ENCODE measurements around the gene RPTOR. TPM values are rescaled to one million over a fixed set of nuclear protein-coding genes. Genes with fewer than 3 reads are reported as not detected.

Gene RPTOR
- polyA plus RNA-seq, 2 donors, result 7.1 to 10.5 TPM

DNA sequence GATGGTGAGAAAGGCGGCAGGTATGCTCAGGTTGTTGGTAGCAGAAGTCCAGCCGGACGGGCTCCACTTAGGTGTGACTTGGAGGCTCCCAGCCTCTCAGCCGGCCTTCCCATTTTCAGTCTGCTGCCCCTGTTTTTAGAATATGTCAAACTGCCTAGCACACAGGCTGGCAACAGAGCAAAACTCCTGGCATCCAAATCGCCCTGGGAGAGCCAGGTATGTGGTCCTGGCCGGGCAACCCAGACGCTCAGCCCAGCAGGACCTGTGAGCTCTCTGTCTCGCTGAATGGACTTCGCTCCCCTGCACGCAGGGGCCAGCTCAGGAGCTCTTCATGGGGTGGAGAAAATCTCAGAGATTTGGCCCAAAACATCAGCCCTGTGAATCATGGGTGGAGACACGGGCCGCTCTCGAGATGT is 299.1 kb downstream of the RPTOR start:
- WGBS, 2 donors, result 93 to 95% methylated on average over 13 of the region's 13 CpGs
- Histone ChIP-seq H3K27ac (ENCODE audit: low read depth in 2 of 2, low read length in 1 of 2) (no peak overlapping the region), H3K9me3 (ENCODE audit: control insufficient read depth in 2 of 2, insufficient read depth in 1 of 2, low read depth in 1 of 2, low read length in 1 of 2) (no peaks in the 10 kb centered on the region), H3K4me3 (ENCODE audit: low read depth in 1 of 2, low read length in 2 of 2) (no peak overlapping the region), H3K27me3 (ENCODE audit: control insufficient read depth in 1 of 2, insufficient read depth in 2 of 2, low read length in 2 of 2) (no peaks in the 10 kb centered on the region), H3K4me1 (ENCODE audit: control insufficient read depth in 2 of 2, insufficient read depth in 2 of 2, low read length in 1 of 2) (peaks cover 0 to 2% of the 10 kb centered on the region in 2 donors), H3K36me3 (ENCODE audit: control insufficient read depth in 2 of 2, insufficient read depth in 2 of 2, low read length in 1 of 2) (peaks cover 0 to 11% of the 10 kb centered on the region in 2 donors)

DNA sequence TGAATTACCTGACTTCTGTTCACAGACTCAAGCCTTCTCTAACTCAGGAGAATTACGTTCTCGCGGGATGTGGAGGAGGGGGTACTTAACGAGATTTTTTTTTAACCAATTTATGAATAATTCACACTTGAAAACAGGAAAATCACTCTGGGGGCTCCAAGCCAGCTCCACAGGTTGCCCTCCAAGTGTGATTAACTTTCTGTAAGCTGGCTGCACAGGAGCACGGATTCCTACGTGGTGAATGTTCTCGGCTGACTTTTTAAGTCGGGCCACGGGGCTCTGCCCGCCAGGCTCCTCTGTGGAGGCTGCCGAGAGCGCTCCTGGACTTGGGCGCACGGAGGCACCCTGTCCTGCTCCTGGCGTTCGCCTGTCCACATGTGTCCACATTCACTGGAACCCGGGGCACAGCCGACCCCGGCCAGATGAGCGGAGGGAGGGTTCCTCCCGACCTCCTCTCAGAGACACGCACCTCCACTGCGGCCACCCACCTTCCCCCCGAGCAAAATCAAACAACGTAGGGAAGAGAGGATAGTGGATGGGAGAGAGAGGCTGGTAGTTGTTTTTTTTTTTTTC is 299.9 kb downstream of the RPTOR start:
- Histone ChIP-seq H3K27me3 (ENCODE audit: control insufficient read depth in 1 of 2, insufficient read depth in 2 of 2, low read length in 2 of 2) (no peaks in the 10 kb centered on the region), H3K4me1 (ENCODE audit: control insufficient read depth in 2 of 2, insufficient read depth in 2 of 2, low read length in 1 of 2) (peaks cover 0 to 2% of the 10 kb centered on the region in 2 donors), H3K4me3 (ENCODE audit: low read depth in 1 of 2, low read length in 2 of 2) (no peak overlapping the region), H3K36me3 (ENCODE audit: control insufficient read depth in 2 of 2, insufficient read depth in 2 of 2, low read length in 1 of 2) (peaks cover 0 to 11% of the 10 kb centered on the region in 2 donors), H3K27ac (ENCODE audit: low read depth in 2 of 2, low read length in 1 of 2) (no peak overlapping the region), H3K9me3 (ENCODE audit: control insufficient read depth in 2 of 2, insufficient read depth in 1 of 2, low read depth in 1 of 2, low read length in 1 of 2) (no peaks in the 10 kb centered on the region)
- 94% methylated on average over 25 of the region's 25 CpGs for WGBS, 2 donors

GRCh38 chr17:80845069-80845862 is 300.6 kb downstream of the RPTOR start:
- Histone ChIP-seq H3K27me3 (ENCODE audit: control insufficient read depth in 1 of 2, insufficient read depth in 2 of 2, low read length in 2 of 2) (no peaks in the 10 kb centered on the region), H3K9me3 (ENCODE audit: control insufficient read depth in 2 of 2, insufficient read depth in 1 of 2, low read depth in 1 of 2, low read length in 1 of 2) (no peaks in the 10 kb centered on the region), H3K4me1 (ENCODE audit: control insufficient read depth in 2 of 2, insufficient read depth in 2 of 2, low read length in 1 of 2) (peaks cover 0 to 2% of the 10 kb centered on the region in 2 donors), H3K4me3 (ENCODE audit: low read depth in 1 of 2, low read length in 2 of 2) (no peak overlapping the region), H3K36me3 (ENCODE audit: control insufficient read depth in 2 of 2, insufficient read depth in 2 of 2, low read length in 1 of 2) (peaks cover 0 to 10% of the 10 kb centered on the region in 2 donors), H3K27ac (ENCODE audit: low read depth in 2 of 2, low read length in 1 of 2) (no peak overlapping the region)
- WGBS, 2 donors, result 88 to 89% methylated on average over 31 of the region's 31 CpGs

GRCh38 chr17:80845863-80846671 is 301.4 kb downstream of the RPTOR start:
- H3K27me3 ChIP-seq (ENCODE audit: control insufficient read depth in 1 of 2, insufficient read depth in 2 of 2, low read length in 2 of 2), result no peaks in the 10 kb centered on the region
- no peak overlapping the region for H3K4me3 ChIP-seq (ENCODE audit: low read depth in 1 of 2, low read length in 2 of 2)
- peaks cover 0 to 2% of the 10 kb centered on the region in 2 donors for H3K4me1 ChIP-seq (ENCODE audit: control insufficient read depth in 2 of 2, insufficient read depth in 2 of 2, low read length in 1 of 2)
- WGBS, 2 donors, result 88 to 89% methylated on average over 36 of the region's 36 CpGs
- H3K36me3 ChIP-seq (ENCODE audit: control insufficient read depth in 2 of 2, insufficient read depth in 2 of 2, low read length in 1 of 2), result peaks cover 0 to 5% of the 10 kb centered on the region in 2 donors
- no peaks in the 10 kb centered on the region for H3K9me3 ChIP-seq (ENCODE audit: control insufficient read depth in 2 of 2, insufficient read depth in 1 of 2, low read depth in 1 of 2, low read length in 1 of 2)
- no peak overlapping the region for H3K27ac ChIP-seq (ENCODE audit: low read depth in 2 of 2, low read length in 1 of 2)

DNA sequence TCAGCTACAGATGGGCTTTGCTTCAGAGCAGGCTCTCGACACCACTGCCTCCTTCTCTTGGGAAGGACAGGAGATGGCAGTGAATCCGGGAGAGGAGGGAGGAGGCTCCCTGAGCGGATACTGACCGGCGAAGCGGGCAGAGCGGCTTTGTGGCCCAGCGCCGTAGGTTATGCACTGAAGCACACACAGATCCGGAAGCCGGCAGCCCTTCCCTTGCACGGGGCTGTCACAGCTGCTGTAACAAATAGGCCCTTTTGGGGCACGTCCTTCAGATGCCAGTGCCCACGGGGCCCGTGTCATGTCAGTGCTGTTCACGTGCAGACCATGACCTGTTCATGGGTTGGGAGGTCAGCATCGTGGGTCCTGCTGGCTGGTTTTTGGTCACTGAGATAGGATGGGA is 302.3 kb downstream of the RPTOR start:
- no peak overlapping the region for H3K27ac ChIP-seq (ENCODE audit: low read depth in 2 of 2, low read length in 1 of 2)
- 96 to 97% methylated on average over 17 of the region's 17 CpGs for WGBS, 2 donors
- no peak overlapping the region for H3K4me3 ChIP-seq (ENCODE audit: low read depth in 1 of 2, low read length in 2 of 2)
- H3K27me3 ChIP-seq (ENCODE audit: control insufficient read depth in 1 of 2, insufficient read depth in 2 of 2, low read length in 2 of 2), result no peaks in the 10 kb centered on the region
- H3K36me3 ChIP-seq (ENCODE audit: control insufficient read depth in 2 of 2, insufficient read depth in 2 of 2, low read length in 1 of 2), result peaks cover 0 to 5% of the 10 kb centered on the region in 2 donors
- peaks cover 0 to 2% of the 10 kb centered on the region in 2 donors for H3K4me1 ChIP-seq (ENCODE audit: control insufficient read depth in 2 of 2, insufficient read depth in 2 of 2, low read length in 1 of 2)
- no peaks in the 10 kb centered on the region for H3K9me3 ChIP-seq (ENCODE audit: control insufficient read depth in 2 of 2, insufficient read depth in 1 of 2, low read depth in 1 of 2, low read length in 1 of 2)

DNA sequence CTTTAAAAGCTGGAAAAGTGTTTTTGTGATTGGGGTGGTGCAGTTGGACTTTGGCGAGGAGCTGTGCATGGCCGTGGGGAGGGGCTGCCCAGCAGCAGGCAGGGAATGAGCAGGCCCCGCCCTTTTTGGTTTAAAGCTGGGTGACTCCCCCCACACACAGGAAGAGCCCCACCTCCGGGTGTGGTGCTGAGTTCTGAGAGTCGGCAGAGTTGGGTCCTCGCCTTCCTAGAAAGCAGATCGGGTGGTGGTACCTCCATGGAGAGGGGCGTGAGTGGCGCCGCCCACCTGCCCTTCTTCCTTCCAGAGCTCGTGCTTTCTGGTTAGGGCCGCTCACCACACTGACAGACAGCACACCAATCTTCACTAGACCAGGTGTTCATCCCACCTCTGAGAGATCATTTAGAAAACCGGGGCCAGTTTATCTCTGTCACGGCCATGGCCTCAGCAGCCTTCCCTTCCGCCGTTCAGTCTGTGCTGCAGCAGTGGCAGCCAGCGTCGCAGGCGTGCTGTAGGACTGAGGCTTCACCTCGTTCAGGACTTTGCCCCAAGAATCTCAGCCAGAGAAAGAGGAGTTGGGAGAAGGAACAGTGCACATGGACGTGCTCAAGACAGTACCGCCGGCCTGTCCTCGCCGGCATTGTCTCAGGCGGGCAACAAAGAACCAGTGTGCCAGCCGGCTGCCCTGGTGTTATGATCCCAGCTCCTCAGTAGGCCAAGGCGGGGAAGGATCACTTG is 303.0 kb downstream of the RPTOR start:
- Histone ChIP-seq H3K27ac (ENCODE audit: low read depth in 2 of 2, low read length in 1 of 2) (no peak overlapping the region), H3K36me3 (ENCODE audit: control insufficient read depth in 2 of 2, insufficient read depth in 2 of 2, low read length in 1 of 2) (peaks cover 0 to 5% of the 10 kb centered on the region in 2 donors), H3K27me3 (ENCODE audit: control insufficient read depth in 1 of 2, insufficient read depth in 2 of 2, low read length in 2 of 2) (no peaks in the 10 kb centered on the region), H3K4me1 (ENCODE audit: control insufficient read depth in 2 of 2, insufficient read depth in 2 of 2, low read length in 1 of 2) (peaks cover 0 to 2% of the 10 kb centered on the region in 2 donors), H3K4me3 (ENCODE audit: low read depth in 1 of 2, low read length in 2 of 2) (no peak overlapping the region), H3K9me3 (ENCODE audit: control insufficient read depth in 2 of 2, insufficient read depth in 1 of 2, low read depth in 1 of 2, low read length in 1 of 2) (no peaks in the 10 kb centered on the region)
- 78 to 81% methylated on average over 28 of the region's 28 CpGs for WGBS, 2 donors

DNA sequence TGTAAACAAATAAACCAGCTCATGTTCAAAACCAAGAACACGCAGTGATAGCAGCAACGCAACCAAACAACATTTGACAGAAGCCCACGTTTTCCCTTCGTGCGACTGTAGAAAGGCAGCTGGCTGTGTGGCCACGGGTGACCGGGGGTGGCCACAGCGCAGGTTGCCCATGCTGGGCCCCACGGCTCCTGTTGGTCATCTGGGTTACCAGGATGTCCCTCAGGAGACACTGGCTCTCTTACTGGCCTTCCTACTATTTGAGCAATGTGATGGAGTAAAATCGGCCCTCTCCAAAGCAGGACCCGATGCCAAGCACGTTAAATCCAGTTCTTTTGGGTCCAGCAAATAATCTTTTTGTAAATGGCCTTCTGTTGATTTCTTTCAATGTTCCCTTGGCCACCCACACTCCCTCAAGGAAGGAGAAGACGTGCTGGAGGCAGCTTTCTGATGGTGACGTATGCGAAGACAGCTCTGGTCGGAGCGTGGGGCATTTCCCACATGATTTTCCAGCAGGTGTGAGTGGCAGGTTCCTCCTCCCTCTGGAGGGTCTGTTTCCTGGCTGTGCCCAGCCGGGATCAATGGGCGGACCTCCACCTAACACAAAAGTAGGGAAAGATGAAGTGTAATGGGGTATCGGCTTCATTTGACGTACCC is 303.9 kb downstream of the RPTOR start:
- H3K27me3 ChIP-seq (ENCODE audit: control insufficient read depth in 1 of 2, insufficient read depth in 2 of 2, low read length in 2 of 2), result no peaks in the 10 kb centered on the region
- H3K9me3 ChIP-seq (ENCODE audit: control insufficient read depth in 2 of 2, insufficient read depth in 1 of 2, low read depth in 1 of 2, low read length in 1 of 2), result no peaks in the 10 kb centered on the region
- no peak overlapping the region for H3K4me3 ChIP-seq (ENCODE audit: low read depth in 1 of 2, low read length in 2 of 2)
- WGBS, 2 donors, result 94 to 97% methylated on average over 21 of the region's 21 CpGs
- peaks cover 0 to 9% of the 10 kb centered on the region in 2 donors for H3K36me3 ChIP-seq (ENCODE audit: control insufficient read depth in 2 of 2, insufficient read depth in 2 of 2, low read length in 1 of 2)
- H3K27ac ChIP-seq (ENCODE audit: low read depth in 2 of 2, low read length in 1 of 2), result no peak overlapping the region
- H3K4me1 ChIP-seq (ENCODE audit: control insufficient read depth in 2 of 2, insufficient read depth in 2 of 2, low read length in 1 of 2), result peaks cover 0 to 2% of the 10 kb centered on the region in 2 donors

- H3K4me1 ChIP-seq (ENCODE audit: control insufficient read depth in 2 of 2, insufficient read depth in 2 of 2, low read length in 1 of 2), result peaks cover 0 to 2% of the 10 kb centered on the region in 2 donors
- peaks cover 0 to 9% of the 10 kb centered on the region in 2 donors for H3K36me3 ChIP-seq (ENCODE audit: control insufficient read depth in 2 of 2, insufficient read depth in 2 of 2, low read length in 1 of 2)
- no peaks in the 10 kb centered on the region for H3K27me3 ChIP-seq (ENCODE audit: control insufficient read depth in 1 of 2, insufficient read depth in 2 of 2, low read length in 2 of 2)
- 95 to 96% methylated on average over 12 of the region's 12 CpGs for WGBS, 2 donors
- no peak overlapping the region for H3K27ac ChIP-seq (ENCODE audit: low read depth in 2 of 2, low read length in 1 of 2)
- no peak overlapping the region for H3K4me3 ChIP-seq (ENCODE audit: low read depth in 1 of 2, low read length in 2 of 2)
- H3K9me3 ChIP-seq (ENCODE audit: control insufficient read depth in 2 of 2, insufficient read depth in 1 of 2, low read depth in 1 of 2, low read length in 1 of 2), result no peaks in the 10 kb centered on the region
Measured at GRCh38 chr17:80849119-80849518, 304.5 kb downstream of the RPTOR start.
